H9 (cell line): ENCODE data around the gene CHST15. TPM values are rescaled to one million over a fixed set of nuclear protein-coding genes. Genes with fewer than 3 reads are reported as not detected.
A peak's percentile ranks its signal among the peaks of the same experiment; 100 is the strongest.

Experiments used
- DNase-seq: peaks from one replicate; pipeline ENCODE4 v3.0.0-alpha.2; 2017
- H2AFZ ChIP-seq: one replicate; pipeline ENCODE4 v1.6.1; 2013; ENCODE audit warnings: mild to moderate bottlenecking, low read length, control low read depth, moderate library complexity
- H2AK5ac ChIP-seq: 2 replicates; pipeline ENCODE4 v1.6.1; 2013; ENCODE audit warnings: low read length, control low read depth, mixed read lengths; ENCODE audit not compliant: insufficient read length
- H2BK120ac ChIP-seq: one replicate; pipeline ENCODE4 v1.6.1; 2013; ENCODE audit warnings: low read depth, mild to moderate bottlenecking, low read length, control low read depth, inconsistent platforms; ENCODE audit not compliant: poor library complexity, severe bottlenecking
- H2BK12ac ChIP-seq: 2 replicates; pipeline ENCODE4 v1.6.1; 2013; ENCODE audit warnings: low read length, control low read depth, mixed read lengths, low read depth; ENCODE audit not compliant: insufficient read length
- H2BK15ac ChIP-seq: 2 replicates; pipeline ENCODE4 v1.6.1; 2013; ENCODE audit warnings: low read depth, low read length, control low read depth
- H2BK20ac ChIP-seq: one replicate; pipeline ENCODE4 v1.6.1; 2013; ENCODE audit warnings: low read depth, mild to moderate bottlenecking, low read length, control low read depth, inconsistent platforms; ENCODE audit not compliant: poor library complexity, severe bottlenecking
- H2BK5ac ChIP-seq: 2 replicates; pipeline ENCODE4 v1.6.1; 2013; ENCODE audit warnings: low read length, control low read depth, mixed read lengths; ENCODE audit not compliant: insufficient read length
- H3K14ac ChIP-seq: 2 replicates; pipeline ENCODE4 v1.6.1; 2013; ENCODE audit warnings: low read length, control low read depth; ENCODE audit not compliant: insufficient read depth
- H3K18ac ChIP-seq: 2 replicates; pipeline ENCODE4 v1.6.1; 2013; ENCODE audit warnings: low read depth, mild to moderate bottlenecking, mixed read lengths, low read length, control low read depth; ENCODE audit not compliant: insufficient read length
- H3K23ac ChIP-seq: 2 replicates; pipeline ENCODE4 v1.6.1; 2013; ENCODE audit warnings: low read length, control low read depth, mixed read lengths, low read depth; ENCODE audit not compliant: insufficient read length
- H3K23me2 ChIP-seq: 2 replicates; pipeline ENCODE4 v1.6.1; 2013; ENCODE audit warnings: low read depth, mild to moderate bottlenecking, mixed read lengths, low read length, control low read depth; ENCODE audit not compliant: insufficient read length, poor library complexity, severe bottlenecking
- H3K27ac ChIP-seq: 2 replicates; pipeline ENCODE4 v1.5.1; 2013; ENCODE audit warnings: low read length, control low read depth, mixed read lengths, low read depth; ENCODE audit not compliant: insufficient read length
- H3K27me3 ChIP-seq: 2 replicates; pipeline ENCODE4 v1.6.1; 2013; ENCODE audit warnings: low read length, control low read depth, inconsistent platforms; ENCODE audit not compliant: insufficient read depth
- H3K4ac ChIP-seq: 2 replicates; pipeline ENCODE4 v1.6.1; 2013; ENCODE audit warnings: low read depth, mild to moderate bottlenecking, control low read depth, inconsistent platforms, low read length, moderate library complexity
- H3K4me1 ChIP-seq: 2 replicates; pipeline ENCODE4 v1.6.1; 2013; ENCODE audit warnings: low read length, control low read depth, inconsistent platforms; ENCODE audit not compliant: insufficient read depth
- H3K4me2 ChIP-seq: 2 replicates; pipeline ENCODE4 v1.6.1; 2013; ENCODE audit warnings: low read length, control low read depth, mixed read lengths; ENCODE audit not compliant: insufficient read length, insufficient read depth
- H3K56ac ChIP-seq: 2 replicates; pipeline ENCODE4 v1.6.1; 2013; ENCODE audit warnings: low read depth, mild to moderate bottlenecking, mixed read lengths, low read length, control low read depth; ENCODE audit not compliant: insufficient read length
- H3K79me1 ChIP-seq: 2 replicates; pipeline ENCODE4 v1.6.1; 2013; ENCODE audit warnings: low read depth, mild to moderate bottlenecking, moderate library complexity, low read length, control low read depth, inconsistent platforms; ENCODE audit not compliant: insufficient read depth, poor library complexity, severe bottlenecking
- H3K79me2 ChIP-seq: 2 replicates; pipeline ENCODE4 v1.6.1; 2013; ENCODE audit warnings: low read length, control low read depth, inconsistent platforms; ENCODE audit not compliant: insufficient read depth
- H3K9ac ChIP-seq: 2 replicates; pipeline ENCODE4 v1.6.1; 2013; ENCODE audit warnings: low read length, control low read depth, mixed read lengths; ENCODE audit not compliant: insufficient read length; ENCODE audit errors: extremely low read depth
- H3K9me3 ChIP-seq: one replicate; pipeline ENCODE4 v1.6.1; 2013; ENCODE audit warnings: low read depth, low read length, inconsistent platforms; ENCODE audit not compliant: control insufficient read depth
- H3T11ph ChIP-seq: one replicate; pipeline ENCODE4 v1.6.1; 2013; ENCODE audit warnings: mild to moderate bottlenecking, low read length, control low read depth, inconsistent platforms
- H4K20me1 ChIP-seq: one replicate; pipeline ENCODE4 v1.6.1; 2013; ENCODE audit not compliant: control insufficient read depth, insufficient read length, insufficient read depth
- H4K5ac ChIP-seq: 2 replicates; pipeline ENCODE4 v1.6.1; 2013; ENCODE audit warnings: low read depth, mild to moderate bottlenecking, mixed read lengths, low read length, control low read depth; ENCODE audit not compliant: insufficient read length
- H4K8ac ChIP-seq: replicated peaks from 2 replicates; pipeline ENCODE4 v1.6.1; 2013; ENCODE audit warnings: low read length, control low read depth, mixed read lengths, low read depth; ENCODE audit not compliant: insufficient read length
- H4K91ac ChIP-seq: 2 replicates; pipeline ENCODE4 v1.6.1; 2013; ENCODE audit warnings: low read depth, mild to moderate bottlenecking, moderate library complexity, mixed read lengths, low read length, control low read depth; ENCODE audit not compliant: insufficient read length
- H3K27ac Mint-ChIP-seq, 3 experiments: 2 replicates in 2 of 3; 3 replicates in 1 of 3; pipeline ENCODE4 v1.8.0; 2020 to 2021; ENCODE audit warnings: mixed read lengths in 3 of 3, mild to moderate bottlenecking in 1 of 3, moderate library complexity in 1 of 3
- H3K27me3 Mint-ChIP-seq: 2 replicates; pipeline ENCODE4 v1.8.0; 2021; ENCODE audit warnings: low read depth, mild to moderate bottlenecking, moderate library complexity, mixed read lengths
- H3K36me3 Mint-ChIP-seq, 3 experiments: 2 replicates in 2 of 3; 3 replicates in 1 of 3; pipeline ENCODE4 v1.8.0; 2020 to 2021; ENCODE audit warnings: low read depth in 3 of 3, mixed read lengths in 3 of 3; ENCODE audit not compliant: insufficient read depth in 1 of 3
- H3K4me1 Mint-ChIP-seq, 2 experiments: 2 replicates each; pipeline ENCODE4 v1.8.0; 2020; ENCODE audit warnings: mixed read lengths in 2 of 2
- H3K4me3 Mint-ChIP-seq, 2 experiments: 2 replicates in 1 of 2; 3 replicates in 1 of 2; pipeline ENCODE4 v1.8.0; 2020 to 2021; ENCODE audit warnings: mild to moderate bottlenecking in 2 of 2, mixed read lengths in 2 of 2, moderate library complexity in 1 of 2
- H3K9me3 Mint-ChIP-seq, 2 experiments: 2 replicates in 1 of 2; 3 replicates in 1 of 2; pipeline ENCODE4 v1.8.0; 2020; ENCODE audit warnings: mild to moderate bottlenecking in 2 of 2, mixed read lengths in 2 of 2, moderate library complexity in 1 of 2
- CTCF ChIP-seq: fragments of 200-600 bp; sonication (generic); conservative IDR thresholded peaks from 3 replicates; pipeline ENCODE4 v1.8.0; 2021; ENCODE audit warnings: antibody characterized with exemption, mild to moderate bottlenecking
- WGBS: extraction: QIAGEN DNeasy Blood & Tissue Kit; methylation state at CpG from one replicate; pipeline ENCODE4 v1.1.7; 2013; ENCODE audit warnings: missing lambda C conversion rate, low lambda C conversion rate, mixed read lengths; ENCODE audit not compliant: insufficient read length; ENCODE audit errors: extremely low coverage; 5-methylcytosine and 5-hydroxymethylcytosine counted together
- total RNA-seq: library from RNA; stranded (reverse); gene quantifications from 2 replicates; pipeline ENCODE4 v1.2.1, GENCODE V29; 2021

The CHST15 gene
- total RNA-seq, 1 experiment from 2014 or later = 8.7 TPM

GRCh38 chr10:124069341-124070264 lies 23.8 kb downstream of the CHST15 start:
- H3K9me3 ChIP-seq = no peaks in the 10 kb centered on the region
- H3K4me1 Mint-ChIP-seq = peaks cover 51 to 56% of the 10 kb centered on the region in 2 experiments
- peaks cover 5% of the 10 kb centered on the region; the same call in 1 of the 2 replicates for H3K4me1 ChIP-seq
- no peak for DNase-seq
- no CpG with 5 or more reads among the region's 11 CpGs for WGBS
- H3K4me2 ChIP-seq = no peak overlapping the region
- H3K79me2 ChIP-seq = no peaks in the 10 kb centered on the region
- no peak overlapping the region for H2BK20ac ChIP-seq
- no peak overlapping the region for H3K4ac ChIP-seq
- no peak overlapping the region for H4K91ac ChIP-seq
- no peak overlapping the region for H3K4me3 Mint-ChIP-seq
- no peak overlapping the region for H3K18ac ChIP-seq
- H3K23me2 ChIP-seq = no peaks in the 10 kb centered on the region
- no peak overlapping the region for H2BK5ac ChIP-seq
- no peaks in the 10 kb centered on the region for H4K20me1 ChIP-seq
- H3K79me1 ChIP-seq = no peaks in the 10 kb centered on the region
- peaks cover 0 to 3% (median 0%) of the 10 kb centered on the region in 3 experiments; a peak in 1 of 7 replicates for H3K36me3 Mint-ChIP-seq
- TF ChIP-seq CTCF = no peak
- no peak overlapping the region for H3K9ac ChIP-seq
- no peaks in the 10 kb centered on the region for H3K27me3 ChIP-seq
- H3K9me3 Mint-ChIP-seq = no peaks in the 10 kb centered on the region; a peak in 1 of 5 replicates
- no peak overlapping the region for H3T11ph ChIP-seq
- H3K56ac ChIP-seq = no peak overlapping the region
- H2BK15ac ChIP-seq = no peak overlapping the region
- peaks cover 1% of the 10 kb centered on the region; the same call in 1 of the 2 replicates for H3K27me3 Mint-ChIP-seq
- H4K5ac ChIP-seq = no peak overlapping the region
- no peak overlapping the region for H4K8ac ChIP-seq
- no peak overlapping the region for H3K27ac ChIP-seq
- no peak overlapping the region for H3K23ac ChIP-seq
- no peak overlapping the region for H3K14ac ChIP-seq
- no peak overlapping the region for H2BK120ac ChIP-seq
- H2BK12ac ChIP-seq = no peak overlapping the region
- H2AK5ac ChIP-seq = no peak overlapping the region
- H3K27ac Mint-ChIP-seq = peak overlapping the region in 1 of 3 experiments; percentile 91; a peak in 1 of 7 replicates
- H2AFZ ChIP-seq = no peak overlapping the region
